ENCODE results near the gene GADL1. TPM values are rescaled to one million over a fixed set of nuclear protein-coding genes. Genes with fewer than 3 reads are reported as not detected.

Gene GADL1
- total RNA-seq, 1 experiment from 2014 or later: 0.09 TPM

- H3K4ac ChIP-seq (ENCODE audit: low read depth, low read length): no peak overlapping the region
- no peaks in the 10 kb centered on the region for H3K79me1 ChIP-seq (ENCODE audit: insufficient read depth, low read depth, low read length, poor library complexity, severe bottlenecking)
- H3K9me3 ChIP-seq (ENCODE audit: control insufficient read depth, low read depth, low read length): no peaks in the 10 kb centered on the region
- peak; percentile 51 for DNase-seq
- H3K23ac ChIP-seq (ENCODE audit: insufficient read length, low read depth, low read length): no peak overlapping the region
- H3K4me2 ChIP-seq (ENCODE audit: insufficient read depth, insufficient read length, low read length): no peak overlapping the region
- Mint-ChIP-seq H3K36me3 (ENCODE audit: insufficient read depth in 1 of 3, low read depth in 3 of 3) (no peaks in the 10 kb centered on the region), H3K27me3 (ENCODE audit: low read depth) (no peaks in the 10 kb centered on the region), H3K9me3 (no peaks in the 10 kb centered on the region; a peak in 1 of 5 replicates), H3K4me3 (no peak overlapping the region), H3K4me1 (peaks cover 44 to 54% of the 10 kb centered on the region in 2 experiments), H3K27ac (peak overlapping the region in 1 of 3 experiments; percentile 93; a peak in 3 of 7 replicates)
- no peak overlapping the region for H2BK5ac ChIP-seq (ENCODE audit: insufficient read length, low read length)
- H3K4me1 ChIP-seq (ENCODE audit: insufficient read depth, low read length): no peaks in the 10 kb centered on the region
- no peaks in the 10 kb centered on the region for H4K20me1 ChIP-seq (ENCODE audit: control insufficient read depth, insufficient read depth, insufficient read length)
- no peak overlapping the region for H2AFZ ChIP-seq (ENCODE audit: low read length)
- H3K56ac ChIP-seq (ENCODE audit: insufficient read length, low read depth, low read length): no peak overlapping the region
- H2BK15ac ChIP-seq (ENCODE audit: low read depth, low read length): no peak overlapping the region
- H4K5ac ChIP-seq (ENCODE audit: insufficient read length, low read depth, low read length): no peak overlapping the region
- no peak overlapping the region for H2BK20ac ChIP-seq (ENCODE audit: low read depth, low read length, poor library complexity, severe bottlenecking)
- no peak overlapping the region for H3K18ac ChIP-seq (ENCODE audit: insufficient read length, low read depth, low read length)
- H3K79me2 ChIP-seq (ENCODE audit: insufficient read depth, low read length): no peaks in the 10 kb centered on the region
- H3T11ph ChIP-seq (ENCODE audit: low read length): no peak overlapping the region
- no peak overlapping the region for H2AK5ac ChIP-seq (ENCODE audit: insufficient read length, low read length)
- no peaks in the 10 kb centered on the region for H3K23me2 ChIP-seq (ENCODE audit: insufficient read length, low read depth, low read length, poor library complexity, severe bottlenecking)
- H2BK12ac ChIP-seq (ENCODE audit: insufficient read length, low read depth, low read length): no peak overlapping the region
- H3K27me3 ChIP-seq (ENCODE audit: insufficient read depth, low read length): no peaks in the 10 kb centered on the region
- H4K8ac ChIP-seq (replicated peaks; ENCODE audit: insufficient read length, low read depth, low read length): no peak overlapping the region
- no peak overlapping the region for H2BK120ac ChIP-seq (ENCODE audit: low read depth, low read length, poor library complexity, severe bottlenecking)
- no peak overlapping the region for H3K9ac ChIP-seq (ENCODE audit: extremely low read depth, insufficient read length, low read length)
- no peak overlapping the region for H4K91ac ChIP-seq (ENCODE audit: insufficient read length, low read depth, low read length)
- TF ChIP-seq CTCF (conservative IDR thresholded peaks at IDR 0.05): no peak
- H3K27ac ChIP-seq (ENCODE audit: insufficient read length, low read depth, low read length): no peak overlapping the region
- WGBS (ENCODE audit: extremely low coverage, insufficient read length, low lambda C conversion rate): no CpG with 5 or more reads among the region's 7 CpGs
- H3K14ac ChIP-seq (ENCODE audit: insufficient read depth, low read length): no peak overlapping the region
These were observed 143.5 kb downstream of the GADL1 start for GRCh38 chr3:30750967-30751366.

Measured in H9 (cell line).